ENCODE measurements around the gene ALDH16A1. TPM values are rescaled to one million over a fixed set of nuclear protein-coding genes. Genes with fewer than 3 reads are reported as not detected.

The ALDH16A1 gene
- polyA plus RNA-seq, 1 donor (not counting 4 experiments of a cell fraction or from before 2014, with no cell fraction given) = 7.1 TPM

DNA sequence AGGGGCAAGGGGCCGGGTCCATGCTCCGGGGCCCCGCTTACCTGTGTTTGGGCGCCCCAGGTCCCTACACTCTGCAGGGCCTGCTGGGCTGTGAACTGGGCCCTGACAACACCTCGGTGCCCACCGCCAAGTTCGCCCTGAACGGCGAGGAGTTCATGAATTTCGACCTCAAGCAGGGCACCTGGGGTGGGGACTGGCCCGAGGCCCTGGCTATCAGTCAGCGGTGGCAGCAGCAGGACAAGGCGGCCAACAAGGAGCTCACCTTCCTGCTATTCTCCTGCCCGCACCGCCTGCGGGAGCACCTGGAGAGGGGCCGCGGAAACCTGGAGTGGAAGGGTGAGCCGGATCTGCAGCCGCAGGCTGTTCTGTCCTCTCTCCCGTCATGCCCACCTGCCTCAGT is 61.1 kb downstream of the ALDH16A1 start:
- Histone ChIP-seq H3K27me3 (ENCODE audit: control insufficient read depth, extremely low read depth, insufficient read depth, low read length) (no peaks in the 10 kb centered on the region), H4K20me1 (ENCODE audit: control insufficient read depth, extremely low read depth, insufficient read depth, low read length) (no peaks in the 10 kb centered on the region), H3K9ac (ENCODE audit: control insufficient read depth, extremely low read depth, insufficient read depth, low read length) (no peak overlapping the region), H3K4me1 (ENCODE audit: control insufficient read depth, extremely low read depth, insufficient read depth, low read length) (peaks cover 9% of the 10 kb centered on the region), H3K9me3 (ENCODE audit: control insufficient read depth, low read depth, low read length) (no peaks in the 10 kb centered on the region), H3K27ac (ENCODE audit: control insufficient read depth, insufficient read depth, low read length) (no peak overlapping the region), H2AFZ (ENCODE audit: control insufficient read depth, low read length) (no peak overlapping the region), H3K4me3 (ENCODE audit: control insufficient read depth in 2 of 3, extremely low read depth in 1 of 3, insufficient read depth in 2 of 3, low read depth in 1 of 3, low read length in 3 of 3) (no peak overlapping the region), H3K79me2 (ENCODE audit: control insufficient read depth, insufficient read depth, low read length) (no peaks in the 10 kb centered on the region), H3K4me2 (ENCODE audit: control insufficient read depth, extremely low read depth, insufficient read depth, low read depth, low read length) (no peak overlapping the region), H3K9me1 (ENCODE audit: control insufficient read depth, extremely low read depth, insufficient read depth, low read length) (no peaks in the 10 kb centered on the region), H3K36me3 (ENCODE audit: control insufficient read depth in 2 of 2, extremely low read depth in 1 of 2, insufficient read depth in 2 of 2, low read length in 2 of 2) (no peaks in the 10 kb centered on the region)
- FAIRE-seq = no peak
- DNase-seq (ENCODE audit: low read depth, low spot score) = no peak
- TF ChIP-seq CTCF (optimal IDR thresholded peaks at IDR 0.05 in 1 of 3, IDR thresholded peaks at IDR 0.05 in 1 of 3, conservative IDR thresholded peaks at IDR 0.05 in 1 of 3; ENCODE audit: extremely low read depth in 1 of 3, insufficient read depth in 2 of 3, low read length in 3 of 3) = no peak
- no peak for TF ChIP-seq EZH2 (IDR thresholded peaks at IDR 0.05; ENCODE audit: low read length)
- dilution Hi-C loops (cut with MboI; ENCODE audit: extremely low pct_ligation_motif_present, low sequenced_read_pairs) = no loop called here

DNA sequence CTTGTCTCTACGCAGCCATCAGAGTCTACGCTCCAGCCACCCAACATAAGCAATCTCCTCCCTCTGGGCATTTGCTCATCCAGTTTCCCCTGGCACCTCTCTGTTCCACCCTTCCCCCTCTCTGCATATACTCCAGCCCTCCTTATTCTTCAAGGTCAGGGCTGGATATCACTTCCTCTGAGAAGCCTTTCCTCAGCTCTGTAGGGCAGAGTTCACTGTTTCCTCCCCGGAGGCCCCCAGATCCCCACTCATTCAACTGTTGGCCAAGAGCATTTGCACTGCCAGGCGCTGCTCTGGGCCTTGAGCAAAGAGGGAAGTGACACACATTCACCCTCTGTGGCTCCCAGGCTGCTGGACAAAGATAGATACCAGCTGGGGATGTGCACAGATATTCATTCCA is 62.7 kb downstream of the ALDH16A1 start:
- FAIRE-seq (no peak), DNase-seq (ENCODE audit: low read depth, low spot score) (no peak)
- Histone ChIP-seq H3K36me3 (ENCODE audit: control insufficient read depth in 2 of 2, extremely low read depth in 1 of 2, insufficient read depth in 2 of 2, low read length in 2 of 2) (no peaks in the 10 kb centered on the region), H3K4me2 (ENCODE audit: control insufficient read depth, extremely low read depth, insufficient read depth, low read depth, low read length) (no peak overlapping the region), H3K27me3 (ENCODE audit: control insufficient read depth, extremely low read depth, insufficient read depth, low read length) (no peaks in the 10 kb centered on the region), H3K4me1 (ENCODE audit: control insufficient read depth, extremely low read depth, insufficient read depth, low read length) (peaks cover 9% of the 10 kb centered on the region), H3K4me3 (ENCODE audit: control insufficient read depth in 2 of 3, extremely low read depth in 1 of 3, insufficient read depth in 2 of 3, low read depth in 1 of 3, low read length in 3 of 3) (no peak overlapping the region), H4K20me1 (ENCODE audit: control insufficient read depth, extremely low read depth, insufficient read depth, low read length) (no peaks in the 10 kb centered on the region), H3K79me2 (ENCODE audit: control insufficient read depth, insufficient read depth, low read length) (no peaks in the 10 kb centered on the region), H3K9ac (ENCODE audit: control insufficient read depth, extremely low read depth, insufficient read depth, low read length) (no peak overlapping the region), H3K9me1 (ENCODE audit: control insufficient read depth, extremely low read depth, insufficient read depth, low read length) (no peaks in the 10 kb centered on the region), H3K27ac (ENCODE audit: control insufficient read depth, insufficient read depth, low read length) (no peak overlapping the region), H3K9me3 (ENCODE audit: control insufficient read depth, low read depth, low read length) (no peaks in the 10 kb centered on the region), H2AFZ (ENCODE audit: control insufficient read depth, low read length) (no peak overlapping the region)
- no peak for TF ChIP-seq EZH2 (IDR thresholded peaks at IDR 0.05; ENCODE audit: low read length)
- dilution Hi-C loops (cut with MboI; ENCODE audit: extremely low pct_ligation_motif_present, low sequenced_read_pairs) = no loop called here

GRCh38 chr19:49518033-49518432 is 65.0 kb downstream of the ALDH16A1 start:
- Histone ChIP-seq H3K9me1 (ENCODE audit: control insufficient read depth, extremely low read depth, insufficient read depth, low read length) (no peaks in the 10 kb centered on the region), H3K4me3 (ENCODE audit: control insufficient read depth in 2 of 3, extremely low read depth in 1 of 3, insufficient read depth in 2 of 3, low read depth in 1 of 3, low read length in 3 of 3) (no peak overlapping the region), H3K4me2 (ENCODE audit: control insufficient read depth, extremely low read depth, insufficient read depth, low read depth, low read length) (no peak overlapping the region), H3K36me3 (ENCODE audit: control insufficient read depth in 2 of 2, extremely low read depth in 1 of 2, insufficient read depth in 2 of 2, low read length in 2 of 2) (no peaks in the 10 kb centered on the region), H2AFZ (ENCODE audit: control insufficient read depth, low read length) (no peak overlapping the region), H3K27ac (ENCODE audit: control insufficient read depth, insufficient read depth, low read length) (no peak overlapping the region), H3K27me3 (ENCODE audit: control insufficient read depth, extremely low read depth, insufficient read depth, low read length) (no peaks in the 10 kb centered on the region), H3K9me3 (ENCODE audit: control insufficient read depth, low read depth, low read length) (no peaks in the 10 kb centered on the region), H3K79me2 (ENCODE audit: control insufficient read depth, insufficient read depth, low read length) (no peaks in the 10 kb centered on the region), H3K4me1 (ENCODE audit: control insufficient read depth, extremely low read depth, insufficient read depth, low read length) (no peaks in the 10 kb centered on the region), H4K20me1 (ENCODE audit: control insufficient read depth, extremely low read depth, insufficient read depth, low read length) (no peaks in the 10 kb centered on the region), H3K9ac (ENCODE audit: control insufficient read depth, extremely low read depth, insufficient read depth, low read length) (no peak overlapping the region)
- dilution Hi-C loops (cut with MboI; ENCODE audit: extremely low pct_ligation_motif_present, low sequenced_read_pairs) = no loop called here
- TF ChIP-seq CTCF (optimal IDR thresholded peaks at IDR 0.05 in 1 of 3, IDR thresholded peaks at IDR 0.05 in 1 of 3, conservative IDR thresholded peaks at IDR 0.05 in 1 of 3; ENCODE audit: extremely low read depth in 1 of 3, insufficient read depth in 2 of 3, low read length in 3 of 3) = no peak
- TF ChIP-seq EZH2 (IDR thresholded peaks at IDR 0.05; ENCODE audit: low read length) = no peak
- DNase-seq (ENCODE audit: low read depth, low spot score) (no peak), FAIRE-seq (no peak)
